ENCODE results near the gene SF3B3. TPM values are rescaled to one million over a fixed set of nuclear protein-coding genes. Genes with fewer than 3 reads are reported as not detected.
"Not testable (repeated sequence)": the region's sequence is repeated elsewhere in the genome, so short reads cannot be mapped to it uniquely, and the experiment has no call there.

SF3B3 gene
- total RNA-seq, 2 experiments from 2014 or later: 303 to 331 TPM

GRCh38 chr16:70574595-70575271, 51.1 kb downstream of the SF3B3 start:
- DNase-seq (no peak), ATAC-seq (ENCODE audit: low read depth) (no peak)
- peaks cover 18% of the 10 kb centered on the region for H3K4me1 Mint-ChIP-seq
- POLR2A ChIA-PET: interaction anchor here (0.7 to 1.1 kb wide), 2 partner anchors 33 to 52 kb away, joined by 3 read pairs; no protein-coding TSS in a partner anchor
- no peak overlapping the region for H3K4me3 Mint-ChIP-seq
- no peaks in the 10 kb centered on the region for H3K9me3 Mint-ChIP-seq
- peaks cover 33% of the 10 kb centered on the region for H3K36me3 Mint-ChIP-seq
- no peaks in the 10 kb centered on the region for H3K27me3 Mint-ChIP-seq
- H3K27ac Mint-ChIP-seq: no peak overlapping the region

- H3K36me3 Mint-ChIP-seq: peaks cover 32% of the 10 kb centered on the region
- H3K27ac Mint-ChIP-seq: no peak overlapping the region
- POLR2A ChIA-PET: interaction anchor here (0.7 kb wide), 1 partner anchor 34 kb away, joined by 3 read pairs; no protein-coding TSS in a partner anchor
- no peaks in the 10 kb centered on the region for H3K9me3 Mint-ChIP-seq
- no peaks in the 10 kb centered on the region for H3K27me3 Mint-ChIP-seq
- peaks cover 17% of the 10 kb centered on the region for H3K4me1 Mint-ChIP-seq
- DNase-seq (no peak), ATAC-seq (ENCODE audit: low read depth) (no peak)
- H3K4me3 Mint-ChIP-seq: no peak overlapping the region
Measured at GRCh38 chr16:70575376-70575775, 51.8 kb downstream of the SF3B3 start.

- Mint-ChIP-seq H3K9me3 (no peaks in the 10 kb centered on the region), H3K27me3 (no peaks in the 10 kb centered on the region), H3K4me1 (peaks cover 11% of the 10 kb centered on the region), H3K27ac (peak overlapping the region; percentile 42), H3K36me3 (peaks cover 26% of the 10 kb centered on the region), H3K4me3 (no peak overlapping the region)
- ATAC-seq (ENCODE audit: low read depth) (no peak), DNase-seq (no peak)
- POLR2A ChIA-PET: interaction anchor here (0.5 kb wide), 1 partner anchor 202 kb away, joined by 3 read pairs; no protein-coding TSS in a partner anchor
Measured at GRCh38 chr16:70576431-70577255, 53.0 kb downstream of the SF3B3 start.

GRCh38 chr16:70577256-70577698, 53.7 kb downstream of the SF3B3 start:
- no peaks in the 10 kb centered on the region for H3K27me3 Mint-ChIP-seq
- ATAC-seq (ENCODE audit: low read depth): no peak
- POLR2A ChIA-PET: interaction anchor here (0.5 kb wide), 1 partner anchor 203 kb away, joined by 3 read pairs; no protein-coding TSS in a partner anchor
- no peaks in the 10 kb centered on the region for H3K9me3 Mint-ChIP-seq
- H3K4me1 Mint-ChIP-seq: peaks cover 5% of the 10 kb centered on the region
- H3K4me3 Mint-ChIP-seq: no peak overlapping the region
- H3K27ac Mint-ChIP-seq: no peak overlapping the region
- peaks cover 19% of the 10 kb centered on the region for H3K36me3 Mint-ChIP-seq
- DNase-seq: no peak

DNA sequence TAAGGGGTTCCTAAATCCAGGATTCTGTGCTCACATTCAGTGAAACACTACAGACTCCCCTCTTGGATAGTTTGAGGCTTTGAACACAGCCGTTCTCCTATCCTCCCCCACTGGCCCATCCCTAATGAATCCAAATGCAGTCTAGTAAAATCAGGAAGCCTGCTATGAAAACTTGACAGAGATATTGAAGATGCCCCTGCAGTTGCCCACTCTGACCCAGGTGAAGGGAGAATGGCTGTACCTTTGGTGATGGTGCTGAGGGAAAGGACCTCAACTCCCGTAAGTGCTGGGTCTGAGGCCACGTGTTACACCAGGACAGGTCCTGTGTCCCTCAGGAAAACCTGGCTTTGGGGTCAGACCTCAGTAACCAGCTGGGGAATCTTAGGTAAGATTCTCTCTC, 54.4 kb downstream of the SF3B3 start:
- no peak for DNase-seq
- POLR2A ChIA-PET: no interaction called here

DNA sequence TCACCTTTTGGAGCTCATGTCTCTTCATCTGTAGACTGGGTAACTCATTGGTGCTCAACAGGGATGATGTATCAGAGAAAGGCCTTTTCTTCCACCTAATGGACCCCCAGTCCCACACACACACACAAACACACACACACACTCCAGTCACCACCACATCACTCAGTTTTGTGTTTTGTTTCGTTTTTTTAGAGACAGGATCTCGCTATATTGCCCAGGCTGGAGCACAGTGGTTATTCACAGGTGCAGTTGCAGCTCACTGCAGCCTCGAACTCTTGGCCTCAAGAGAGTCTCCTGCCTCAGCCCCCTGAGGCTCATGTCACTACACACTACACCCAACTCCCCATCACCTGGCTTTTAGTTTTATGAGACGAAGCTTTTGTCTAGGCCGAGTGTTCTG, 55.6 kb downstream of the SF3B3 start:
- Mint-ChIP-seq H3K9me3 (no peaks in the 10 kb centered on the region), H3K27ac (no peak overlapping the region), H3K36me3 (peaks cover 8% of the 10 kb centered on the region), H3K4me1 (peaks cover 3% of the 10 kb centered on the region), H3K4me3 (no peak overlapping the region), H3K27me3 (peaks cover 2% of the 10 kb centered on the region)
- ATAC-seq (ENCODE audit: low read depth) (no peak), DNase-seq (no peak)
- POLR2A ChIA-PET: no interaction called here

More for the DNA sequence above, 54.4 kb downstream of the SF3B3 start:
- Mint-ChIP-seq H3K4me3 (no peak overlapping the region), H3K9me3 (no peaks in the 10 kb centered on the region), H3K36me3 (peaks cover 14% of the 10 kb centered on the region), H3K27ac (no peak overlapping the region), H3K4me1 (peaks cover 3% of the 10 kb centered on the region), H3K27me3 (peaks cover 2% of the 10 kb centered on the region)
- ATAC-seq (ENCODE audit: low read depth): no peak

GRCh38 chr16:70579648-70580630, 56.3 kb downstream of the SF3B3 start:
- DNase-seq (no peak), ATAC-seq (ENCODE audit: low read depth) (no peak)
- Mint-ChIP-seq H3K9me3 (no peaks in the 10 kb centered on the region), H3K4me3 (no peak overlapping the region), H3K27ac (no peak overlapping the region), H3K27me3 (peaks cover 2% of the 10 kb centered on the region), H3K36me3 (peaks cover 3% of the 10 kb centered on the region), H3K4me1 (peaks cover 3% of the 10 kb centered on the region)
- POLR2A ChIA-PET: no interaction called here

DNA sequence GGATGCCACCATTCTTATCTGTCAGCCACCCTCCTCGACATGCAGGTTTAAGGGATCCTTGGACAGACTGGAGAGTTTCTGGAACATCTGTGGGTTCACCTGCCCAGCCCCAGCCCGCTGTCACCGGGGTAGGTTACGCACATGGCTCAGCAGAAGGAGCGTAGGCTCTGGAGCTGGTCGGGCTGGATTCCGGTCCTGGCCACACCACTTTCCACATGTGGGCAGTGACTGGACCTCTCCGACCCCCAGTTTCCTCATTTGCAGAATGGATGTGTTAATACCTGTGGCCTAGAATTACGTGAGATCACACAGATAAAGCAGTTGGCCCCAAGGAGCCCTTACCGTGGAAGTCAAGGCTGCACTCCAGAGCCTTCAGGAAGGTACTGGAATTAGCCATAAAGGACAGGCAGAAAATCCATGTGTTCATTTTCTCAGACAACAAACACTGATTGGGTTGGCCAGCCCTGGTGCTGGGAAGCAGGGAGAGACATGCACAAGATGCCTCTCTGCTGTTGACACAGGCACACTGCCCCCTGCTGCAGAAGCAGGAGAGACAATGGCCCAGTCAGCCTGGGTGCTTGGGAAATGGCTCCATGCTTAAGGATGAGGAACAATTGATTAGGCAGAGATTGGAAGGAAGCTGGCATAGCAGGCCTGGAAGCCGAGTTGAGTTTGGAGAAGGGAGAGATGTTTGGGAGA, 58.8 kb downstream of the SF3B3 start:
- Mint-ChIP-seq H3K36me3 (no peaks in the 10 kb centered on the region), H3K27ac (peak overlapping the region; percentile 28), H3K9me3 (no peaks in the 10 kb centered on the region), H3K27me3 (peaks cover 2% of the 10 kb centered on the region), H3K4me1 (no peaks in the 10 kb centered on the region), H3K4me3 (no peak overlapping the region)
- DNase-seq (no peak), ATAC-seq (ENCODE audit: low read depth) (no peak)
- POLR2A ChIA-PET: no interaction called here

DNA sequence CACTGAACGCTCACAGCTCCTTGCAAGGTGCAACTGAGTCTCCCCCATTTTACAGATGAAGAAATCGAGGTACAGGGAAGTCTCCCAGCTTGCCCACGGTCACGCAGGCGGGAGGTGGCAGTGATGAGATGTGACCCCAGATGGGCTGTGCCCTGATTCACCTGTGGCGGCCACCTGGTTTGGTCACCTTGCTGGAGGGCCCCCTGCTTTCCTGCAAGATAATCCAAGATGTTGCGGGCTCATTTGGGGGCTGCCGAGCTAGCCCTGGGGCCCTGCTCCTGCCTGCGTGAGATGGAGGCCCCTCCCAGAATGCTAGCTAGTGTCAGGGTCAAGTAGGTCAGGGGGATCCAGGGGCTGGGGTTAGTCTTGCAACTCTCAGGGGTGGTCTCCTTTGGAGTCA, 63.1 kb downstream of the SF3B3 start:
- no peaks in the 10 kb centered on the region for H3K9me3 Mint-ChIP-seq
- H3K36me3 Mint-ChIP-seq: no peaks in the 10 kb centered on the region
- H3K27me3 Mint-ChIP-seq: peaks cover 3% of the 10 kb centered on the region
- POLR2A ChIA-PET: no interaction called here
- ATAC-seq (ENCODE audit: low read depth) (no peak), DNase-seq (no peak)
- no peaks in the 10 kb centered on the region for H3K4me1 Mint-ChIP-seq
- H3K4me3 Mint-ChIP-seq: no peak overlapping the region
- no peak overlapping the region for H3K27ac Mint-ChIP-seq

- Mint-ChIP-seq H3K4me1 (no peaks in the 10 kb centered on the region), H3K36me3 (no peaks in the 10 kb centered on the region), H3K9me3 (no peaks in the 10 kb centered on the region), H3K4me3 (no peak overlapping the region), H3K27me3 (peaks cover 2% of the 10 kb centered on the region), H3K27ac (no peak overlapping the region)
- ATAC-seq (ENCODE audit: low read depth): no peak
- no peak for DNase-seq
- POLR2A ChIA-PET: no interaction called here
Measured at GRCh38 chr16:70588565-70588964, 64.9 kb downstream of the SF3B3 start.

DNA sequence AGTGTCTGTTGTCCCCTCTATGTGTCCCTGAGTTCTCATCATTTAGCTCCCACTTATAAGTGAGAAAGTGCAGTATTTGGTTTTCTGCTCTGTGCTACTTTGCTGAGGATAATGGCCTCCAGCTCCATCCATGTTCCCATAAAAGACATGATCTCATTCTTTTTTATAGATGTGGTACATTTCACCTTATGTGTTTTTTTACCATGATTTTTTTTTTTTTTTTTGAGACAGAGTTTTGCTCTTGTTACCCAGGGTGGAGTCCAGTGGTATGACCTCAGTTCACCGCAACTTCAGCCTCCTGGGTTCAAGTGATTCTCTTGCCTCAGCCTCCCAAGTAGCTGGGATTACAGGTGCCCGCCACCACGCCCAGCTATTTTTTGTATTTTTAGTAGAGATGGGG, 65.8 kb downstream of the SF3B3 start:
- H3K36me3 Mint-ChIP-seq; H3K27ac Mint-ChIP-seq; H3K9me3 Mint-ChIP-seq; DNase-seq; POLR2A ChIA-PET; H3K4me1 Mint-ChIP-seq; ATAC-seq (ENCODE audit: low read depth); H3K27me3 Mint-ChIP-seq; H3K4me3 Mint-ChIP-seq: not testable (repeated sequence)

- Mint-ChIP-seq H3K27me3 (peaks cover 2% of the 10 kb centered on the region), H3K36me3 (no peaks in the 10 kb centered on the region), H3K4me3 (no peak overlapping the region), H3K9me3 (no peaks in the 10 kb centered on the region), H3K27ac (no peak overlapping the region), H3K4me1 (no peaks in the 10 kb centered on the region)
- ATAC-seq (ENCODE audit: low read depth): no peak
- POLR2A ChIA-PET: no interaction called here
- no peak for DNase-seq
Measured at GRCh38 chr16:70589998-70590471, 66.4 kb downstream of the SF3B3 start.

All from activated naive CD8-positive, alpha-beta T cell treated with anti-CD3 and anti-CD28 coated beads, Interleukin-2, amount 10 ng/mL, durations not matched to agents 7 days and 5 days (primary cell).